DMS153 (cell line): ENCODE data around the gene PHACTR1.

Source experiments
- DNase-seq: peaks from one replicate; lab custom pipeline; 2025; lab: John Stamatoyannopoulos, UW

The PHACTR1 gene

GRCh38 chr6:13072686-13073347 is 356.2 kb downstream of the PHACTR1 start:
- no peak for DNase-seq

- no peak for DNase-seq
These were observed 358.0 kb downstream of the PHACTR1 start for GRCh38 chr6:13074415-13075140.

- no peak for DNase-seq
These were observed 358.7 kb downstream of the PHACTR1 start for GRCh38 chr6:13075141-13075845.

GRCh38 chr6:13076575-13076974 is 360.0 kb downstream of the PHACTR1 start:
- no peak for DNase-seq

GRCh38 chr6:13077117-13077516 is 360.6 kb downstream of the PHACTR1 start:
- DNase-seq = no peak

GRCh38 chr6:13079096-13079723 is 362.6 kb downstream of the PHACTR1 start:
- no peak for DNase-seq

GRCh38 chr6:13080462-13081188 is 364.1 kb downstream of the PHACTR1 start:
- no peak for DNase-seq

- DNase-seq = no peak
These were observed 364.6 kb downstream of the PHACTR1 start for GRCh38 chr6:13081189-13081563.

GRCh38 chr6:13089296-13089994 is 372.9 kb downstream of the PHACTR1 start:
- DNase-seq = no peak

- no peak for DNase-seq
These were observed 374.6 kb downstream of the PHACTR1 start for GRCh38 chr6:13091192-13091591.

- DNase-seq = no peak
These were observed 378.3 kb downstream of the PHACTR1 start for GRCh38 chr6:13094781-13095425.

- no peak for DNase-seq
These were observed 379.5 kb downstream of the PHACTR1 start for GRCh38 chr6:13096084-13096483.

GRCh38 chr6:13097454-13097853 is 380.9 kb downstream of the PHACTR1 start:
- no peak for DNase-seq

GRCh38 chr6:13098006-13098405 is 381.4 kb downstream of the PHACTR1 start:
- no peak for DNase-seq

GRCh38 chr6:13098793-13099570 is 382.4 kb downstream of the PHACTR1 start:
- no peak for DNase-seq

- no peak for DNase-seq
These were observed 383.2 kb downstream of the PHACTR1 start for GRCh38 chr6:13099771-13100170.

GRCh38 chr6:13101409-13101808 is 384.8 kb downstream of the PHACTR1 start:
- no peak for DNase-seq

GRCh38 chr6:13101985-13102384 is 385.4 kb downstream of the PHACTR1 start:
- DNase-seq = no peak

GRCh38 chr6:13103169-13103568 is 386.6 kb downstream of the PHACTR1 start:
- DNase-seq = no peak

- DNase-seq = no peak
These were observed 388.6 kb downstream of the PHACTR1 start for GRCh38 chr6:13105139-13105538.
